ENCODE measurements around the gene DGCR2.

GRCh38 chr22:19014886-19015285 is 107.3 kb downstream of the DGCR2 start:
- TF ChIP-seq CTCF (IDR thresholded peaks at IDR 0.05; ENCODE audit: borderline replicate concordance, extremely low read depth, low read length, poor library complexity, severe bottlenecking) (no peak), EZH2 (IDR thresholded peaks at IDR 0.05; ENCODE audit: borderline replicate concordance, low read depth, low read length, severe bottlenecking) (no peak)

Data from DND-41 (cell line).